GM12874 (cell line): Measurements from ENCODE around the gene TMPRSS7.

Experiments
- TF ChIP-seq, protein P1 (sequence below): IDR thresholded peaks from 2 replicates; pipeline ENCODE4 v1.5.1; 2011; ENCODE audit warnings: low read depth, mild to moderate bottlenecking, control low read depth, low read length, moderate library complexity; ENCODE audit not compliant: insufficient read depth

TMPRSS7 gene

GRCh38 chr3:112053229-112053628 lies 18.7 kb downstream of the TMPRSS7 start:
- TF ChIP-seq, protein P1, sequence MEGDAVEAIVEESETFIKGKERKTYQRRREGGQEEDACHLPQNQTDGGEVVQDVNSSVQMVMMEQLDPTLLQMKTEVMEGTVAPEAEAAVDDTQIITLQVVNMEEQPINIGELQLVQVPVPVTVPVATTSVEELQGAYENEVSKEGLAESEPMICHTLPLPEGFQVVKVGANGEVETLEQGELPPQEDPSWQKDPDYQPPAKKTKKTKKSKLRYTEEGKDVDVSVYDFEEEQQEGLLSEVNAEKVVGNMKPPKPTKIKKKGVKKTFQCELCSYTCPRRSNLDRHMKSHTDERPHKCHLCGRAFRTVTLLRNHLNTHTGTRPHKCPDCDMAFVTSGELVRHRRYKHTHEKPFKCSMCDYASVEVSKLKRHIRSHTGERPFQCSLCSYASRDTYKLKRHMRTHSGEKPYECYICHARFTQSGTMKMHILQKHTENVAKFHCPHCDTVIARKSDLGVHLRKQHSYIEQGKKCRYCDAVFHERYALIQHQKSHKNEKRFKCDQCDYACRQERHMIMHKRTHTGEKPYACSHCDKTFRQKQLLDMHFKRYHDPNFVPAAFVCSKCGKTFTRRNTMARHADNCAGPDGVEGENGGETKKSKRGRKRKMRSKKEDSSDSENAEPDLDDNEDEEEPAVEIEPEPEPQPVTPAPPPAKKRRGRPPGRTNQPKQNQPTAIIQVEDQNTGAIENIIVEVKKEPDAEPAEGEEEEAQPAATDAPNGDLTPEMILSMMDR: no peak

GRCh38 chr3:112056451-112056929 lies 22.0 kb downstream of the TMPRSS7 start:
- TF ChIP-seq, protein P1: no peak

DNA sequence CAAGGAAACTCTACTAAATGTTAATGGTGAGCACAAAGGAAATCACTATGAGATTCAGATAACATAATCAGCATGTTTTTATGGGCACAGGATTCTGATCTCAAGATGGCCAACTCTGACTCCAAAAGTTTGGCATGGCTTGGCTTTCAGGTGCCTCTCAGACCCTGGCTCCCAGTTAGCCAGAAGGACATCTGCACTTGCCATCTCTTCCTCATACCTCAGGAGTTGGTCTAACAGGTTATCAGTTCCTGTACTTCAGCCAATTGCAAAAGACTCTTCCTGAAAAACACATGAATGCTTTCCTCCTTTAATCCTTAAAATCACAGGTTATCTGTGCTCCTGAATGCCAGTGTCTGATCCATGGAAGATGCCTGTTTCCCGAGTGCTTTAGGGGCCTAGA lies 25.0 kb downstream of the TMPRSS7 start:
- TF ChIP-seq, protein P1: no peak

DNA sequence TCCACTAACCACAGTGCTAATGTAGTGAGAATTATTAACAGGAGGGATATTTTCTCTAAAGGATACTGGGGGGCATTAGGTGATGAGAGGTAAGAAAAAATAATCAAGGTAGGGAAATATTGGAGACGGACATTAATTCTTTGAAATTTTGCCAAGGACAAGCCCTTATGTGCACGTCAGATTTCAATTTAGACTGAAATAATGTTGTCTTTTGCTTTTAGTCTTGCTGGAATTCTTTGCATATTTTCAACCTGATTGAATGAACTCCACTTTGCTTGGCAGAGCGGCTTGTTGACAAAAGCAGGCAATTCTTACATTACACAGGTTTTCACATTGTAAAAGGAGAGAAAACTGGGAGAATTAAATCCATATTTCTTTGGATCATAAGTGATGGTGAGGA lies 26.6 kb downstream of the TMPRSS7 start:
- TF ChIP-seq, protein P1: no peak

GRCh38 chr3:112074006-112074405 lies 39.5 kb downstream of the TMPRSS7 start:
- TF ChIP-seq, protein P1: no peak

DNA sequence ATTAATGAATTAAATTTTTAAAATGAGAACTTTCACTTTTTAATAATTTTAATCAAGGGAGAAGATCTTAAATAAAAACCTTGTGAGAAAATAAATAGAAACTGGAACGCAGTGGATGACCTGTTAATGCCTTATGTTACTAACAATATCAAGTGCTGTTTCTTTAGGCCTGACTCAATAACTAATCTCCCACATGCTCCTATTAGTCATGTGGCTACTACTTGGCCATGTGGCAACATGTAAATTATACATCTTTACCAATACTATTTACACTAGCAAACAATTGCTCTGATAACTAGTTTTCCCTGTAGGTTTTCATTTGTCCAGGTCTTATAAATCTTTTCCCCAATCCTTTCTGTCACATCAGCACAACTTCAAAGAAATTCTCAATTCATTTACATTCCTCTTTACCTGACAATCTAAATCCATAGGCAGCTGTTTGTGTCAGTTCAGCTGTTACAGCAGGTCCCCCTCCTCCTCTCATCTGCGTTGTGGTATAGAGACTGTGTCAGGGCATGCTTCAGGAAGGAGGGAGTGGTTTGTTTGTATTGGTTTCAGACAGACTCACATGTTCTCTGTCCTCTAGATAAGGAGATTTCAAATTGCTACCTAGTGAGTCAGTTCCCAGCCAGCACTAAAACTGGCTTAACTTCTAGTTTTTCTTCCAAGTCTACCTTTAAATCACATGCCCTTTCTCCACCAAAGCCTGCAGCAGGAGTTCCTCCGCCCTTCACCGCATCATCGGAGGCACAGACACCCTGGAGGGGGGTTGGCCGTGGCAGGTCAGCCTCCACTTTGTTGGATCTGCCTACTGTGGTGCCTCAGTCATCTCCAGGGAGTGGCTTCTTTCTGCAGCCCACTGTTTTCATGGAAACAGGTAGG lies 40.3 kb downstream of the TMPRSS7 start:
- TF ChIP-seq, protein P1: no peak

DNA sequence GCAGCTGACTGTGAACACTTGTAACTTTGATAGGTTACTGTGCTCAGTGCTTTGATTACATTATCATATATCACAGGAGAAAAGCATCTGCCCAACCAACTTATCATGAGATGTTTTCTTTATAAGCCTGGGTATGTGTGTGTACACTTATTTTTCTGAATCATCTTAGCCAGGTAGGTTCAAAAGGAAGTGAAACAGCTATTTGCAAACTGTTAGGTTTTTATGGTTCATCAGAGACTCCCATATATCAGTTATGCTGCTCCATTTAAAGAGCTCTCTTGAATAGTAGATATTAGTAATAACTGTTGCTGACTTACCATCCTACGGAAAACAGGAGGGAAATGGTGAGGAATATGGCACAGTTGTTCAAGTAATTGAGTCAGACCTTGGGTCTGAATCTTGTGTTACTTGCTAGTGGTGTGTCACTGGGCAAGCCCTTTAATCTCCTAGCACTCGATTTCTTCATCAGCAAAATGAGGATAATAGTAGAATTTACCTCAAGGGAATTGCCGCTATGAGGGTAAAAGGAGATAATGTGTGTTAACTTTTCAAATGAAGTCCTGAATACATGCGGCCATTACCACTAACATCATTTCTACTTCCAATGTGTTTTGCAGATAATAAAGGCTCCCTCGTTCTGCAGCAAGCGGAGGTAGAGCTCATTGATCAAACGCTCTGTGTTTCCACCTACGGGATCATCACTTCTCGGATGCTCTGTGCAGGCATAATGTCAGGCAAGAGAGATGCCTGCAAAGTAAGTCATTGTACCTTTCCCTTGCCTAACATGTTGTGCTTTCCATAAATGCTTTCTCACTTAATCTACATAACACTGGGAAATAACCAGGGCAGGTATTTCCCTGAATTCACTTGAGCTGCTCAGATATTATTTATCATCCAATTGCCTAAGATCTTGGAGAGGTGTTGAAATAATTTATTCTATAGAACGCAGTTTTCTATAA lies 43.9 kb downstream of the TMPRSS7 start:
- TF ChIP-seq, protein P1: no peak
